Right hindlimb (tissue), 1 donor: ENCODE measurements around the gene MEF2B.

ENCODE experiments used
- DNase-seq: peaks from one replicate; pipeline ENCODE4 v3.0.0-alpha.2; 2018

MEF2B gene

GRCh38 chr19:19096641-19097627, 73.1 kb downstream of the MEF2B start:
- DNase-seq: no peak

- no peak for DNase-seq
These were observed 74.4 kb downstream of the MEF2B start for GRCh38 chr19:19095691-19096090.
